ENCODE measurements around the gene IGF2.

The IGF2 gene

DNA sequence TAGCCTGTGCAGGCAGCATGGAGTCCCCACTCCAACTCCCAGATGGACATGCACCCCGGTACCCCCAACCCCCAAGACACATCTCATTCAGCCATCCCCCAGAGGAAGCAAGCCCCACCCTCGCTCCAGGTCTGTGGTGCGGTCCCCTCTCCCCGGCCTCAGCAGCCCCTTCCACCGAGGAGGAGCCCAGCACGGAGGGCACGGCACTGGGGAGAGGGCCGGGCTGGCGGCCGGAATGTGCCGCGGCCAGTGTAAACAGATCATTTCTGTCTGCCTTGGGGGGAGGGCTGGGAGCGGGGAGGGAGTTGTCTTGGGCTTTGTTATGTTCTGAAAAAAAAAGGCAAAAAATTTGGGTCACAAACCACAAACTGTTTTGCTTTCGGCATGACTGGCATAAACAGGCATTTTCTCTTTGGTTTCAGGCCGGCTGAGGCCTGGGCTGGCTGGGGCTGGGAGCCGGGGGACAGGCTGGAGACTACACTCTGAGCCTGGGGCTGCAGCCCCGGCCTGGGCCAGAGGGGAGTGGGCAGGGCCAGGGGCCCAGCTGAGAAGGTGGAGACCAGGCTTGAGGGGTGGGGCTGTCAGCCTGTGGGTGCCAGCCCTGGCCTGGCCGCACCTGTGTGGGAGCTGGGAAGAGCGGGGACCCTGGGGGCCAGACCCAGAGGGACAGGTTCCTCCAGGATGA is 16.8 kb downstream of the IGF2 start:
- DNase-seq = no peak

DNA sequence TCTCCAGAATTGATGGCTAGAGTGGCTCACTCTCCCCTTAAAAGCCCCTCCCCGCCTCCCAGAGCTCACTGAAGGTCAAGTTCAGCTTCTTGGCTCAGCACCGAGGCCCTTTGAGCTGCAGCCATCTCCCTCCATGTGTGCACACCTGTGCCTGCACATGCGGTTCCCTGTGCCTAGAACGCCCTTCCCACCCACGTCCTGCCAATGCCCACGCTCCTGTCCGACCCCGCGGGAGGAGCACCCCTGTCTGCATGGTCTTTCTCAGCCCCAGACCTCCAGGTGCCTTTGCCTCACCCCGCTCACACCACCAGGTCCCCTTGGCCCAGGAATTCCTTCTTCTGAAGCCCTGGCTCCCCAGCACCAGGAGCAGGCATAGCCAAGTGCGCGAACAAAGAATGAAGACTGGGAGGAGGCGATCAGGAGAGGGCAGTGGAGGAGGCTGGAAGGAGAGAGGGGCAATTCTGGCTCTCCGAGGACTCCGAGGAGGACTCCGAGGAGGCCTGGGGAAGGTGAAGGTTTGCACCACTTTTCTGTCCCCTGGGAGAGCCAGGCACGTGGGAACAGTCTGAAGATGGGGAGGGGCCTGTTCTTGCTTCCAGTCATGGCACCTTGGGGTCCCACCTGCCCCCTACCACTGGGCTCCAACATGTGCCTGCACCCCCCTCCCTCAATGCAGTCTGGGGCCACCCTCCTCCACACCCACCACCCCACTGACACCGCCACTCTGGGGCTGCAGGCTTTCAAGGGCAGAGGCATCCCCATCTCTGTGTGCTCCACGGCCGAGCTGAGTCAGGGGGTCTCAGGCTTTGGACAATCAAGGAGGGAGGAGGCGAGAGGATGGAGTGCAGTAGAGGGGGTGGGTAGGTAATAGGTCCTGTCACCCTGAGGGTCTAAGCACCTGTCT is 17.7 kb downstream of the IGF2 start:
- DNase-seq = no peak

DNA sequence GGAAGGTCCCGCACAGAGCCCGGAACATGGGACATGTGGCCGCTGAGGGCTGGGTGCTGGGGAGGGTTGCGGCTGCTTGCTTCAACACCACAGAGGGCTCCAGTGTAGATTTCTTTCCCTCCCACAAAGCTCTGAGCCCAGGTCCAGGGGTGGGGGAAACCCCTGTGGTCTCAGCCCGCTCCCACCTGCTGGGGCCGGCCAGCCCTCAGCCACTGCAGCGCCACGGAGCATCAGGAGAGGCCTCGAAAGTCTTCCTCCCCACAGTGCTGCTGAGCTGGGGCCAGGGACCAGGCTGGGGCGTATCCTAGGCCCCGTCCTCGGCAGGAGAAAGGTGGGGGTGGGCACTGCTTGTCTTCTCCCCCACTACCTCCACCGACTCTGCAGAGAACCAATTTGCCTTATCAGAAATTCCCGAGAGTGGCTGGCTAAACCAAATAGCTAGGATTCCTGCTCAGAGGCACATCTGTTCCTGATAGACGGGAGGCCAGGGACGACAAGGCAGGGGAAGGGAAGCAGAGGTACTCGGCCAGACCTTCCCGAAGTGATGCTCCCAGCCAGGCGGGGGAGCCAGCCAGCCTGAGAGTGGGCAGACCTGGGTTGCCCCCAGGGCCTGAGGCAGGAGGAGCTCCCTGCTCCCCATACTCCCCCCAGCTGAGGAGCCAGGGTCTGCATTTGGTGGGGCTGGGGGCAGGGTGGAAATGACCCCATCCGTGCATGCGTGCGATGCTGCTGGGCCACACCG is 18.7 kb downstream of the IGF2 start:
- no peak for DNase-seq

DNA sequence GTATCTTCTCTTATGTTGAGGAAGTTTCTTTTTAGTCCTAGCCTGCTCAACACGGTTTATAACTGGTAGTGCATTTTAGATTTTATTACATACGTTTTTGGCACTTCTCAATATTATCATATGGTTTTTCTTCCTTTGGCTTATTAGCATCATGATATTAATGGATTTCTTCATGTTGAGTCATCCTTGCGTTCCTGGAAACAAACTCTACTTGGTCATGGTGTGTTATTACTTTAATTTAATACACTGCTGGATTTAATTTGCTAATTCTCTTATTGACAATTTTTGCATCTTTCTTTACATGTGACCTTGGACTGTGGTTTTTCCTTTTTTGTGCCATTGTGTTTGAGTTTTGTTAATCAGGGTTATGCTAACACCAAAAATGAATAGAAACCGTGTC is 20.5 kb downstream of the IGF2 start:
- DNase-seq = no peak

DNA sequence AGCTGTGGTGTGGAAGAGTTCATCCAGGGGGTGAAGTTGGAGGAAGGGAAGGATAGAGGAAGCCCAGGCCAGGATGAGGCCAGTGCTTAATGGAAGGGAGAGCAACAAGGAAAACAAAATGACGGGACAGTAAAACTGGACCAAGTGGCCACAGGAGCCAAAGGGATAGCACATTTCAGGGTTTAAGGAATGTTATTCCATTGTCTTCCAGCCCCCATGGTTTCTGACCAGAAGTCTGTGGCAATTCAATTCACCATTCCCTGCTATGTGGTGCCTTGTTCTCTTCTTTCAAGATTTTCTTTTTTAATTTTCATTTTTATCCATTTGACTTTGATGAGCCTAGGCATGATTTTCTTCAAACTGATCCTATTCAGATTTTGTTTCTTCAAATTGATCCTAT is 22.5 kb downstream of the IGF2 start:
- no peak for DNase-seq

DNA sequence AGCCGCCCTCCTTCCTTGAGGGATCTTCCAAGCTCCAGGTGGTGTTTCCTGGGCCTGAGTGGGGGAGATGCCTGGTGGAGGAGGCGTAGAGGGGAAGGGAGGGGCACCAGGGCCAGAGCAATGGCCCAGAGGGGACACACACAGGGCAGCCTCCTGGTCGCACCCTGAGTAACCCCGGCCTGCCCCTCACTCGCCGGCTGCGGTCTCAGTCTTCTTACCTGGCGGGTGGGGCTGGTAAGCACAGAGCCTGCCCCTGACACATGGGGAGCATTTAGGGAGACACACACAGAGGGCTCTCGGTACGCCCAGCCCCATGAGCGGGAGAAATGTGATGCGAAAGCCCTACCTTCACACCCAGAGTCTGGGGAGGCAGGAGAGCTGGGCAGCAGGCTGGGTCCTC is 23.9 kb downstream of the IGF2 start:
- no peak for DNase-seq

DNA sequence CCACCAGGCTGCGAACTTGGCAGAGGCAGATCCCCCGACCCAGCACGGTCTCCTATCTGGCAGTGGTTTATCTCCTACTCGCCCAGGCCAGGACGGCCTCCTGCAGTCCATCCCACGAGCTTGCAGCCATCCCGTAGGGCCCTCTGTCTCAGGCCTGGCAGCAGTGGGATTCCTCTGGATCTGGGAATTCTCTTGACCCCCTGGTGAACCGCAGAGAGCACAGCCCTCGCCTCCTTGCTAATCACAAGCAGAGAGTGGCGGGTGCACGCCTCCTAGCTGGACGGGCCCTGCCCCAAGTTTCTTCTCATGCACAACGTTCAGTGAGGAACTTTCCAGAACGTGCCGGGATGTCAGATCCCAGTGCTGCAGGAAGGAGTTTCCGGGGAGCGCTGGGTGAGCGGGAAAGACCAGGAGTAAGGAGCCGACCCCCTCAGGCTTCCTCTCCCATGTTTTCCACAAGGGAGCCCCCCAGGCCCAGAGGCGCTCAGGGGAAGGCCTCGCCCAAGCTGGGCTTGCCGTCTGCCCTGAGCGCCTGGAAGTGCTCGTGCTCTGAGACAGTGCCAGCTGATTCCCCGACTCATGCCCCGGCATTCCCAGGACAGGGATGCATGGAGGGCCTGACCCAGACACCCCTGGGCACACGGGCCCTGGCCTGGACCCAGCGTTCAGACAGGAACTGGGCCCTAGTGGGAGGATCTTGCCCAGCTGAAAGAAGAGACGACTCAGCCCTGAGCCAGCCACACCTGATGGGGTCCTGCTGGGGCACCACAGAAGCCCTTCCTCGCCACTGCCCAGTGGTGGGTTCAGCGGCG is 24.6 kb downstream of the IGF2 start:
- DNase-seq = no peak

DNA sequence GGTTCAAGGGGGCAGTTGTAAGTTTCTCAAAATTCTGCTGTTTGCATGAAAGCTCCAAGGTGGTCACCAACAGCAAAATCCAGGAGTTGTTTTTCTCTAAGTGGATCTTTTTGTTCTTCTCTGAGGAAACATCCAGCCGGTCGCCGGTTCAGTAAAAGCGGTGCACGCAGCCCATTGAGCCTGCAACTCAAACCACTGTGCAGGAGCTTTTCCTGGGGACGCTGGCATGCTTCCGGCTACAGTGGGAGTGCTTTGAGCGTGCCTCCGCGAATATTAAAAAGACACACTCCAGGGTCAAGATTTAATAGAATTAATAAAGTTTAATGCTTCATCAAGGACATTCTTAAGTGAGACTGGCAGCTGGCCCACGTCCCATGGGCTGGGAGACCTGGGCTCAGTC is 25.4 kb downstream of the IGF2 start:
- DNase-seq = no peak

DNA sequence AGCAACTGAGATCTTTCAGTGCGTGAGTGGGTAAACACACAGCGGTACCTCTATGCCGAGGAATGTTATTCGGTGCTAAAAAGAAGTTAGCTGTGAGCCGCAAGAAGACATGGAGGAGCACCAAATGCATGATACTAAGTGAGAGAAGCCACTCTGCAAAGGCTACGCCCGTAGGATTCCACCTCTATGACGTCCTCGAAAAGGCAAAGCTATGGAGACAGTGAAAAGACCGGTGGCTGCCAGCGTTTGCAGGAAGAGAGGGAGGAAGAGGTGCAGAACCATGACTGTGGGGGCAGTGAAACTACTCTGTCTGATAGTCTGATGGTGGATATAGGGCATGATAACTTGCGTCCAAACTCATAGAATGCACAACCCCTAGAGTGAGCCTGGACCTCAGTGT is 28.7 kb downstream of the IGF2 start:
- DNase-seq = no peak

DNA sequence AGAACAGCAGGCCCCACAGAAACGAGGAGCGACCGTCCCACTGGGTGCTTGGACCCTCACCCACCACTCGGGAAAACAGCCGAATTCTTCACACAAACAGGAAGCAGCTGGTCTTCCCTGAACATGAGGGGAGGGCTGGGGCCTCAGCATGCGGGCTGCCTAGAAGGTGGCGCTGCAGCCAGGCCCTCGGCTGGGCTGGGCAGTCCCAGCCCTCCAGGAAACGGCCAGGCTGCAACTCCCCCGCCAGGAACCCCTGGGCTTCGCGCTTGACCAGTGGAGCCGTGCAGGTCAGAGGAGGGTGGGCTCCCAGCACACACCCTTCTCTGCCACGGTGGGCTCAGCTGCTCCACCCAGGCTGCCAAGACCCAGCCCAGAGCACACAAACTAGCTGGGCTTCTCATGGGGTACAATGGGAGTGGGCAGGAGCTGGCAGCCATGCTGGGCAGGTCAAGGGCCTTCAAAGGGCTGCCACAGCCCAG is 29.6 kb downstream of the IGF2 start:
- DNase-seq = no peak

DNA sequence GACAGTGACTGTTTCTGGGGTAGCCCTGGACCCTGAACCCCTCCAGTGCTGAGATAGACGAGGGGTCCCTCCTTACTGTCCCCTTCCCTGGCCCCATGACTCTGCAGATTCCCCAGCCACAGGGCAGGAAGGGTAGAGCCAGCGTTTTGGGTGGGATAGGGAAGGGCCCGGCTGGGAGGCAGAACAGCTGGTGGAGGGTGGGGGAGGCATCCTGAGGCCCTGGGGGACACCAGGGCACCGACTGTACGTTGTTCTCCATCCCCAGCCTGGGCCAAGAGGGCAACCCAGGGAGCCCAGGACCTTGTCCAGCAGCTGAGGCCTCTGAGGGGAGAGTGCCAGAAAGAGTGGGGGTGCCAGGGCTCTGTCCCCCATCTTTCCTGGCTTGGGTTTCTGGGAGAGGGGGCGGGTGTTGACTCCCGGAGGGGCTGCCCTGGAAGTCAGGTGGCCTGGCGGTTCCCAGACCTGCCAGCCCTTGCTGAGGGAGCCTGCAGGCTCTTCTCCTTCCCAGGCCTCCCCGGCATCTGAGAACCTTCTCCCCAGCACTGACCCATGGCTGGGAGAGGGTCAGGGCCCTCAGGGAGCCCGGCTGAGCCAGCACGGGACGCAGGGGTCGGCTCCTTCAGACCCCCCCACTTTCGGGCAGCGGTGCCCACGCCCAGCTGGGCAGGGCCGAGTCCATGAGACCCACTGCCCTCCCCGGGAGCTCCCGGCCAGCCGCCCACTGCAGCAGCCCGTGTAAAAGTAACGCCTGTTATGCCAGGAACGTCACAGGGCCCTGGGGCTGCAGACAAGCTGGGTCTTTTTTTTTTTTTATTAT is 30.3 kb downstream of the IGF2 start:
- no peak for DNase-seq

DNA sequence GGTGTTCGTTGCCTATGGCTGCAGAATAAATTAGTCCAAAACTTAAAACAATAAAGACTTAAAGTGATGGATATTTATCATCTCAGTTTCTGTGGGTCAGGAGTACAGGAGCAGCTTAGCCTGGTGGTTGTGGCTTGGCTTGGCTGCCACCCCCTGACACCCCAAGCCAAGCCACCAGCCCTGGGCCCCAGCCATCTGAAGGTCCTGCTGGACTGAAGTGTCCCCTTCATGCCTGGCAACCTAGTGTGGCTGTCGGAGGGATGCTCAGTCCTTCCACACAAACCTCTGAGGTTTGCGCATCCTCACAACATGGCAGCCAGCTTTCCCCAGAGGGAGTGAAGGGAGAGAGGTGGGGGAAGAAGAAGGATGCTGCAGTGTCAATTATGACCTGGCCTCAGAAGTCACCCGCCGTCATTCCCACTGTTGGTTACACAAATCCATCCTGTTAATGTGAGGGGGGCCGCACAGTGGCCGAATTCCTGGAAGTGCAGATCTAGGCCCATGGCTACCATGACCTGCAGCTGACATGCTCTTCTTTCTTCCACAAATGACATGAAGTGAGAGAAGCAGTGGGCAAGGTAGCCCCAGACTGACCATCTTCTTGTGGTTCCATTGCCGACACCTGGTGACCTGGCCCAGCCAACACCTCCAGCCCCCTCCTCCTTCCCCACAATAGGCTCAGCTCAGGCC is 31.1 kb downstream of the IGF2 start:
- no peak for DNase-seq

DNA sequence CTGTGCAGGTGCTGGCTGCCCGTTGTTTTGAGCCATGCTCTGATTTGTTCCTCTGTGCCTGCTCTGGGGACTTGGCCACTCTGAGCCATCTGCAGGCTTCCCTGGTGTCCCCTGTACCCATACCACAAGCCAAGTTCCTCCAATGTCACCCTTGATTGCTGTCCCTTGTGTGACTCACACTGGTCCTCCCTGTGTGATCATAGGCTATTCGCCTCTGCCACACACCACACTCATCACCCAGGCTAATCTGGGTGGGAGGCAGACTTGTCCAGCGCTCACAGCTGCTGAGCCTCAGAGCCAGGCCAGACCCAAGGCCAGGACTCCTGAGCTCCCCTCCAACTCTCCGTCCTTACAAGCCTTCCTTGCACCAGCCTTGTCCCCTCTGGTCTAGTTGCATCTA is 31.7 kb downstream of the IGF2 start:
- DNase-seq = no peak

DNA sequence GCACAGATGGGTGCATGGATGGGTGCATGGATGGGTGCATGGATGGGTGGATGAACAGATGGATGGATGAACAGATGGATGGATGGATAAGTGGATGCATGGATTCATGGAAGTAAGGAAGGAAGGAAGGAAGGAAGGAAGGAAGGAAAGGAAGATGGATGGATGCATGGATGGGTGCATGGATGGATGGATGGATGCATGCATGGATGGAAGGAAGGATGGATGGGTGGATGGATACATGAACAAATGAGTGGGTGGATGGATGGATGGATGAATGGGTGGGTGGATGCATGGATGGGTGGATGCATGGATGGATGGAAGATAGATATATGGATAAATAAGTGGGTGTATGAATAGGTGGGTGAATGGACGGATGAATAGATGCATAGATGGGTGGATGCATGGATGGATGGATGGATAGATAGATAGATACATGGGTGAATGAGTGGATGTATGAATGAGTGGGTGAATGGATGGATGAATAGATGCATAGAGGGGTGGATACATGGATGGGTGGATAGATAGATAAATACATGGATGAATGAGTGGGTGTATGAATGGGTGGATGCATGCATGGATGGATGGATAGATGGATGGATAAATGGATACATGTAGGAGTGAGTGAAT is 32.5 kb downstream of the IGF2 start:
- DNase-seq = no peak

DNA sequence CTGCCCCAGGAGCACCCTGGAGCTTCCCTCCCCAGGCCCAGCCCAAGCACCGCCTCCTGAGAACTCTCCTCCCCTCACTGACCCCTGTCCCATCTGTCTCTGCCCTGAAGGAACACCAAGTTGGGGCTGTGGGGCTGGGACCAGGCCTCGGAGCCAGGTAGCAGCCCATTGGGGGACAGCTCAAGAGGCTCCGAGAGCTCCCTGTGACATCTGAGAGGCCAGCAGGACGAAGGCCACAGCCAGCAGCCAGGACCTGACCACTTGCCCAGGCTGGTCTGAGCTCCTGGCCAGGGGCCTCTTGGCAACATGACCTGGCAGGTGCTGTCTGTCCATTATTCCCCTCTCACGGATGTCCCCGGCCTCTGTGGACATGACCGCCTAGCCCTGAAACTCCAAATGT is 33.7 kb downstream of the IGF2 start:
- no peak for DNase-seq

DNA sequence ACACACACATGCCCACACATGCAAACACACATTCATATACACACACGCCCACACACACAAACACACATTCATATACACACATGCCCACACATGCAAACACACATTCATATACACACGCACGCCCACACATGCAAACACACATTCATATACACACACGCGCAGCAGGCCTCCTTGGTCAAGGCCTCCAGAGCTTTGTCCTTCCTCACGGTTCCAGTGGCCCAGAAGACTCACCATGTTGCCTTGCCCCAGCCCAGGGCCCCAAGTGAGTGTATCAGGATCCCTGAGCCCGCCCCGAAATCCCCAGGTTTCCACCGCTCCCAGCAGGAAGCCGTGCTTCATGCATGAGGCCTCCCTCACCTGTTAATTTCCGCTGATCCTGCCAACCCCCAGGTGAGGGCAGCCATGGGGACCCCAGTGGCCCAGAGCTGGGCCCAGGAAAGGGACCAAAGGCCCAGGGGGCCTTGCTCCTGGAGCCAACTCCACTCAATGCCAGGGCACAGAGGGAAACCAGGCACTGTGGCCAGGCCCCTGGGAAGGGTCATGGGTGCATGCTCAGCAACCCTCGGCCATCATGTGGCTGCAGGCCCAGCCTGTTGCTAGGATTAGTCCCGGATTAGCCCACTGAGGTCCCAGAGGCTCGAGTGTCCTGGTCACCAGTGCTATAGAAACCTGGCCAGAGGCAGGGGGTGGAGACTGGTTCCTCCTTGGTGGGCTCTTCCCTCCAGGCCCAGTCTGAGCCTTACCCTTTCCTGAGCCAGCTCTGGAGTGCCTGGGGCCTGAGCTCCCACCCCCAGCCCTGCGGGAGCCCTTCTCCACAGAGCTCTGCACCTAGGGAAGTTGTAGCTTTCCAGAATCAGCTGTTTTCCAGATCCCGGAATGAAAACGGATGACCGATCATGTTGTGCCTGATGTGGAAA is 34.4 kb downstream of the IGF2 start:
- no peak for DNase-seq

DNA sequence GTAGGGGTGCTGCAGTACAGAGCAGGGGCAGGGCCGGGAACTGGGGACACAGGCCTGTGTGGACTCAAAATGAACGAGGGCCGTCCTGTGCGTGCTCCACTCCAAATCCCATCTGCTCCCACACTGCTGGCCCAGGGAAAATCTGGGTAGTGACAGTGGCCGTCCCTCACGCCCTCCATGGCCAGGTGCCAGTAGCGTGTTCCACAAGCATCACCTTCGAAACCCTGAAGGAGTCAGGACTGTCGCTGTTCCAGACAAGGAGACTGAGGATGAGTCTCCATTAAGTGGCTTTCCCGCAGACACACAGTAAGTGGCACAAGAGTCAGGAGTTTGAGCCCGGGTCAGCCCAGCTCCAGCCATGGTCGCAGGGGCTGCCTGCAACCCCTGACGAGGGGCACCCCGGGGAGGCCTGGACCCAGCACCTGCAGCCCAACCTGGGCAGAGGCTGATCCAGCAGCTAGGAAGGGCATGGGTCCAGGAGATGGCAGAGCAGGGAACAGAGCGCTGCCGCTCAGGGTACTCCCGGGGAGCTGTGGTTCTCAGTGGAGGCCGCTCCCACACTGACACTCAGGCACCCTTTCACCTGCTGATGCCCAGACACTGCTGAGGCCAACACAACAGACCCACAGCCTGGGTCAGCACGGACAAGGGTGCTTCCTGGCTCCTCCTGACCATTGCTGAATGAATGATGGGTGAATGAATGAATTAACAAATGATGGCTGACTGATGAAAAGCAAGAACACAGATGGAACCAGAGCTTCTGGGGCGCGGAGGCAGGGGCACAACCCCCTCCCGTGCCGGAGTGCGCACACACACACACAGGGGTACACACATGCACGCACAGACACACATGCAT is 35.3 kb downstream of the IGF2 start:
- no peak for DNase-seq

DNA sequence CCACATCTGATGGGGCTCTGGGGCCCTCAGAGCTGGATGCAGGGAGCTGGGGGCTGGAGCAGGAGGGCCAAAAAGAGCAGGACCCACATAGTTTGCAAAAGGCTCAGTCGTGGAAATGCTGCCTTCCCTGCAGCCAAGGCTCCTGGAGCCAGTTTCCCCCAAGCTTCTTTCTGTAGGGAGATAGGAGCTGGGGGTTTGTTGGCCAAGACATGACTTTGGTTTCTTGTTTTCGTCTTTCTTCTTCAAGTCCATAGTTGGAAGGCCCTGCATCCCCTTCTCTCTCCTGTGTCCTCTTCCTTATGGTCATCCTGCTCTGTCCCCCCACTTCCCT is 36.3 kb downstream of the IGF2 start:
- no peak for DNase-seq
